ENCODE measurements around the gene KY.
"Not testable (repeated sequence)": the region's sequence is repeated elsewhere in the genome, so short reads cannot be mapped to it uniquely, and the experiment has no call there.

KY gene

GRCh38 chr3:134600206-134600605, 50.6 kb downstream of the KY start:
- H3K27me3 ChIP-seq (replicated peaks) = no peaks in the 10 kb centered on the region
- no peaks in the 10 kb centered on the region for H3K36me3 ChIP-seq (replicated peaks)
- no peak overlapping the region for H3K27ac ChIP-seq
- H3K4me3 ChIP-seq (ENCODE audit: low read depth, low read length) = no peak overlapping the region
- in situ Hi-C loops (cut with HindIII; ENCODE audit: low pct_ligation_motif_present, low sequenced_read_pairs) = no loop called here
- no peak for TF ChIP-seq CTCF (IDR thresholded peaks at IDR 0.05; ENCODE audit: low read depth, low read length, missing control alignments)
- no peak for DNase-seq

- Histone ChIP-seq H3K27ac (no peak overlapping the region), H3K36me3 (replicated peaks) (no peaks in the 10 kb centered on the region)
- in situ Hi-C loops (cut with HindIII; ENCODE audit: low pct_ligation_motif_present, low sequenced_read_pairs) = no loop called here
These were observed 51.9 kb downstream of the KY start for GRCh38 chr3:134598763-134599545.

GRCh38 chr3:134597390-134597970, 53.3 kb downstream of the KY start:
- no peak for DNase-seq
- no peak for TF ChIP-seq CTCF (IDR thresholded peaks at IDR 0.05; ENCODE audit: low read depth, low read length, missing control alignments)
- in situ Hi-C loops (cut with HindIII; ENCODE audit: low pct_ligation_motif_present, low sequenced_read_pairs) = no loop called here
- no peaks in the 10 kb centered on the region for H3K36me3 ChIP-seq (replicated peaks)
- no peak overlapping the region for H3K4me3 ChIP-seq (ENCODE audit: low read depth, low read length)
- no peak overlapping the region for H3K27ac ChIP-seq
- H3K27me3 ChIP-seq (replicated peaks) = no peaks in the 10 kb centered on the region

More at GRCh38 chr3:134598763-134599545, 51.9 kb downstream of the KY start:
- no peak for DNase-seq
- Histone ChIP-seq H3K27me3 (replicated peaks) (no peaks in the 10 kb centered on the region), H3K4me3 (ENCODE audit: low read depth, low read length) (no peak overlapping the region)
- no peak for TF ChIP-seq CTCF (IDR thresholded peaks at IDR 0.05; ENCODE audit: low read depth, low read length, missing control alignments)

- H3K27ac ChIP-seq; DNase-seq; H3K4me3 ChIP-seq (ENCODE audit: low read depth, low read length); in situ Hi-C loops (cut with HindIII; ENCODE audit: low pct_ligation_motif_present, low sequenced_read_pairs); H3K36me3 ChIP-seq (replicated peaks); H3K27me3 ChIP-seq (replicated peaks): not testable (repeated sequence)
These were observed 55.8 kb downstream of the KY start for GRCh38 chr3:134594986-134595385.

- in situ Hi-C loops (cut with HindIII; ENCODE audit: low pct_ligation_motif_present, low sequenced_read_pairs) = no loop called here
- no peak overlapping the region for H3K27ac ChIP-seq
These were observed 56.5 kb downstream of the KY start for GRCh38 chr3:134594331-134594741.

More at GRCh38 chr3:134594331-134594741, 56.5 kb downstream of the KY start:
- H3K4me3 ChIP-seq (ENCODE audit: low read depth, low read length) = no peak overlapping the region
- no peaks in the 10 kb centered on the region for H3K36me3 ChIP-seq (replicated peaks)
- DNase-seq = no peak
- H3K27me3 ChIP-seq (replicated peaks) = no peaks in the 10 kb centered on the region
- TF ChIP-seq CTCF (IDR thresholded peaks at IDR 0.05; ENCODE audit: low read depth, low read length, missing control alignments) = no peak

All from brain microvascular endothelial cell (primary cell).